IMR-90 (cell line): ENCODE measurements around the gene ACCSL.

ENCODE experiments used
- BHLHE40 ChIP-seq: fragments of 150-350 bp; IDR thresholded peaks from 2 replicates; pipeline ENCODE4 v1.6.1; 2016; ENCODE audit warnings: mild to moderate bottlenecking, low read depth, low read length
- CEBPB ChIP-seq: IDR thresholded peaks from 2 replicates; pipeline ENCODE4 v1.6.1; 2012; ENCODE audit warnings: low read depth, low read length, improper control_type of control experiment
- CTCF ChIP-seq: conservative IDR thresholded peaks from 2 replicates; pipeline ENCODE4 v1.5.1; 2012; ENCODE audit warnings: mild to moderate bottlenecking, low read depth, low read length, improper control_type of control experiment
- ELK1 ChIP-seq: fragments of 150-350 bp; IDR thresholded peaks from 2 replicates; pipeline ENCODE4 v1.6.1; 2016; ENCODE audit warnings: low read depth, mild to moderate bottlenecking, low read length, moderate library complexity, borderline replicate concordance
- FOS ChIP-seq: fragments of 150-350 bp; IDR thresholded peaks from 2 replicates; pipeline ENCODE4 v1.6.1; 2016; ENCODE audit warnings: low read depth, low read length
- MAFK ChIP-seq: IDR thresholded peaks from 2 replicates; pipeline ENCODE4 v1.6.1; 2012; ENCODE audit warnings: low read depth, low read length, improper control_type of control experiment
- MAZ ChIP-seq: IDR thresholded peaks from 2 replicates; pipeline ENCODE4 v1.6.1; 2012; ENCODE audit warnings: low read depth, mild to moderate bottlenecking, low read length, improper control_type of control experiment, moderate library complexity, borderline replicate concordance
- MXI1 ChIP-seq: IDR thresholded peaks from 2 replicates; pipeline ENCODE4 v1.6.1; 2012; ENCODE audit warnings: low read depth, mild to moderate bottlenecking, low read length, moderate library complexity, borderline replicate concordance
- NFE2L2 ChIP-seq: fragments of 150-350 bp; IDR thresholded peaks from 2 replicates; pipeline ENCODE4 v1.6.1; 2016; ENCODE audit warnings: low read depth, mild to moderate bottlenecking, low read length
- POLR2A ChIP-seq: IDR thresholded peaks from 2 replicates; pipeline ENCODE4 v1.6.1; 2012; ENCODE audit warnings: mild to moderate bottlenecking, low read depth, low read length
- RAD21 ChIP-seq: IDR thresholded peaks from 2 replicates; pipeline ENCODE4 v1.6.1; 2012; ENCODE audit warnings: low read length, improper control_type of control experiment
- RCOR1 ChIP-seq: IDR thresholded peaks from 2 replicates; pipeline ENCODE4 v1.6.1; 2012; ENCODE audit warnings: mild to moderate bottlenecking, low read length, improper control_type of control experiment; ENCODE audit not compliant: insufficient replicate concordance
- SMC3 ChIP-seq: fragments of 150-350 bp; IDR thresholded peaks from 2 replicates; pipeline ENCODE4 v1.6.1; 2016; ENCODE audit warnings: low read depth, mild to moderate bottlenecking, antibody characterized with exemption, low read length, moderate library complexity

DNA sequence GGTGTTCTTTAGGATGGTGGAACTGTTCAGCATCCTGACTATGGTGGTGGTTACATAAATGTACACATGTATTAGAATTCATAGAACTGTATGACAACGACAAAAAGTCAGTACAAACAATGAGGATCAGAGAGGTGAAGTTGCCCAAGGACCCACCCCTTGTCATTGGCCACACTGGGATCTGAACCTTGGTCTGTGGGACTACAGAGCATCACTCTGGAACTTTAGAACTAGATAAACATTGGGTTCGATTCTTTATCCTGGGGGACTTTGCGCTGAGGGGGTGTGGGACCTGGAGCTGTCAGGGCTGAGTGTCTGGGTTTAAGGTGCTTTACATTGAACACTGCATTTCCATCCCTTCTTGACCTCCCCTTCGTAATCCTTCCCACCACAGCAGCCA is 34.9 kb downstream of the ACCSL start:
- TF ChIP-seq CTCF (no peak), MAZ (no peak), MXI1 (no peak), POLR2A (no peak), ELK1 (no peak), BHLHE40 (no peak), RCOR1 (no peak), FOS (no peak), SMC3 (no peak), RAD21 (no peak), NFE2L2 (no peak), CEBPB (no peak), MAFK (no peak)
